Large intestine (tissue), 3 donors: ENCODE measurements around the gene ACACB. TPM values are rescaled to one million over a fixed set of nuclear protein-coding genes. Genes with fewer than 3 reads are reported as not detected.

ENCODE experiments used
- DNase-seq, 2 donors: peaks; one replicate each; pipeline versions ENCODE4 v3.0.0 to v3.0.0-alpha.2; 2013
- H3K27ac ChIP-seq: one replicate; pipeline ENCODE4 v1.5.1; 2013; ENCODE audit warnings: low read length
- H3K27me3 ChIP-seq: 2 replicates; pipeline ENCODE4 v1.6.1; 2013; ENCODE audit warnings: low read length; ENCODE audit not compliant: control insufficient read depth, insufficient read depth
- H3K36me3 ChIP-seq: 2 replicates; pipeline ENCODE4 v1.6.1; 2013; ENCODE audit warnings: low read length; ENCODE audit not compliant: control insufficient read depth, insufficient read depth
- H3K4me1 ChIP-seq: one replicate; pipeline ENCODE4 v1.6.1; 2013; ENCODE audit warnings: low read length; ENCODE audit not compliant: control insufficient read depth, insufficient read depth
- H3K4me3 ChIP-seq: one replicate; pipeline ENCODE4 v1.5.1; 2013; ENCODE audit warnings: low read length
- H3K9me3 ChIP-seq: one replicate; pipeline ENCODE4 v1.6.1; 2013; ENCODE audit warnings: mild to moderate bottlenecking, low read depth, low read length, moderate library complexity; ENCODE audit not compliant: control insufficient read depth
- WGBS: methylation state at CpG from one replicate; pipeline ENCODE4 v1.1.5; 2013; ENCODE audit warnings: low lambda C conversion rate; ENCODE audit not compliant: insufficient coverage; 5-methylcytosine and 5-hydroxymethylcytosine counted together
- polyA plus RNA-seq: library from polyadenylated mRNA; unstranded; fragments of 120-200 nt; gene quantifications from one replicate; pipeline ENCODE4 v1.2.1, GENCODE V29; 2013

The ACACB gene
- polyA plus RNA-seq, 1 donor, result 11.9 TPM

- Histone ChIP-seq H3K4me1 (peaks cover 5% of the 10 kb centered on the region), H3K9me3 (peaks cover 4% of the 10 kb centered on the region), H3K36me3 (no peaks in the 10 kb centered on the region), H3K27ac (no peak within 1 kb of the TSS), H3K4me3 (peak within 1 kb of the TSS; percentile 28), H3K27me3 (peaks cover 83% of the 10 kb centered on the region)
- WGBS, result 91% methylated on average over 3 of the region's 43 CpGs
- no peak for DNase-seq
Observed at GRCh38 chr12:109308534-109309380, 192.4 kb downstream of the ACACB start, which contains the start of gene FOXN4. Gene FOXN4 (minus strand): TSS chr12:109309284. CDS start chr12:109308321, 963 bp downstream.

- DNase-seq, result peak in 1 of 2 donors; percentile 16
- Histone ChIP-seq H3K4me3 (peak overlapping the region; percentile 28), H3K27me3 (peaks cover 85% of the 10 kb centered on the region), H3K36me3 (no peaks in the 10 kb centered on the region), H3K9me3 (peaks cover 4% of the 10 kb centered on the region), H3K4me1 (peaks cover 5% of the 10 kb centered on the region), H3K27ac (no peak overlapping the region)
- WGBS, result no CpG with 5 or more reads among the region's 99 CpGs
Observed at GRCh38 chr12:109309381-109310246, 193.2 kb downstream of the ACACB start.

GRCh38 chr12:109310247-109311125 is 194.1 kb downstream of the ACACB start:
- WGBS, result no CpG with 5 or more reads among the region's 33 CpGs
- Histone ChIP-seq H3K4me1 (peaks cover 5% of the 10 kb centered on the region), H3K27ac (no peak overlapping the region), H3K36me3 (no peaks in the 10 kb centered on the region), H3K4me3 (peak overlapping the region; percentile 28), H3K9me3 (peaks cover 4% of the 10 kb centered on the region), H3K27me3 (peaks cover 82% of the 10 kb centered on the region)
- DNase-seq, result peak in 1 of 2 donors; percentile 12

Other genes starting within 250 kb of the ACACB start
- not detected for gene DAO, start 236.5 kb upstream of the ACACB start, polyA plus RNA-seq
- gene SVOP, start 95.5 kb upstream of the ACACB start, polyA plus RNA-seq, result 2.1 TPM
- gene USP30, start 64.0 kb upstream of the ACACB start, polyA plus RNA-seq, result 22.7 TPM
- gene ALKBH2, start 23.1 kb upstream of the ACACB start, polyA plus RNA-seq, result 17.9 TPM
- 36.5 TPM for gene UNG, start 19.0 kb upstream of the ACACB start, polyA plus RNA-seq
- gene FOXN4, start 192.7 kb downstream of the ACACB start, polyA plus RNA-seq, result 0.10 TPM
- 1.0 TPM for gene MYO1H, start 231.3 kb downstream of the ACACB start, polyA plus RNA-seq